HS-5 (cell line): ENCODE results near the gene IKBKE.

Experiments used
- DNase-seq: peaks from one replicate; pipeline ENCODE4 v3.0.0-alpha.2; 2012; ENCODE audit warnings: low read depth

IKBKE gene

GRCh38 chr1:206512058-206512850 is 42.0 kb downstream of the IKBKE start:
- DNase-seq, result no peak

- DNase-seq, result no peak
Measured at GRCh38 chr1:206512851-206513180, 42.5 kb downstream of the IKBKE start.

GRCh38 chr1:206513312-206514111 is 43.2 kb downstream of the IKBKE start:
- peak; percentile 74 for DNase-seq

GRCh38 chr1:206514813-206515387 is 44.6 kb downstream of the IKBKE start:
- DNase-seq, result no peak

- DNase-seq, result no peak
Measured at GRCh38 chr1:206516728-206516990, 46.4 kb downstream of the IKBKE start.

GRCh38 chr1:206517784-206518183 is 47.5 kb downstream of the IKBKE start:
- DNase-seq, result no peak

- DNase-seq, result no peak
Measured at GRCh38 chr1:206518206-206518605, 47.9 kb downstream of the IKBKE start.

GRCh38 chr1:206518743-206519142 is 48.5 kb downstream of the IKBKE start:
- DNase-seq, result no peak

GRCh38 chr1:206521127-206521526 is 50.9 kb downstream of the IKBKE start:
- DNase-seq, result no peak

GRCh38 chr1:206521694-206522402 is 51.6 kb downstream of the IKBKE start:
- no peak for DNase-seq

GRCh38 chr1:206524739-206525364 is 54.6 kb downstream of the IKBKE start:
- no peak for DNase-seq

- DNase-seq, result no peak
Measured at GRCh38 chr1:206526064-206526911, 56.0 kb downstream of the IKBKE start.

GRCh38 chr1:206529425-206529824 is 59.1 kb downstream of the IKBKE start:
- DNase-seq, result no peak

- no peak for DNase-seq
Measured at GRCh38 chr1:206532368-206532767, 62.1 kb downstream of the IKBKE start.

GRCh38 chr1:206534552-206534951 is 64.3 kb downstream of the IKBKE start:
- DNase-seq, result no peak

- DNase-seq, result no peak
Measured at GRCh38 chr1:206535853-206536188, 65.5 kb downstream of the IKBKE start.

- no peak for DNase-seq
Measured at GRCh38 chr1:206537141-206537540, 66.9 kb downstream of the IKBKE start.

- DNase-seq, result no peak
Measured at GRCh38 chr1:206538086-206538770, 68.0 kb downstream of the IKBKE start.

GRCh38 chr1:206538901-206539640 is 68.8 kb downstream of the IKBKE start:
- no peak for DNase-seq
